Upper lobe of right lung (tissue), 1 donor: ENCODE measurements around the gene SEC22A. TPM values are rescaled to one million over a fixed set of nuclear protein-coding genes. Genes with fewer than 3 reads are reported as not detected.

Experiments
- ATAC-seq: fragments of 200-7000 bp; cut with Tn5 transposase; one replicate; pipeline ENCODE4 v1.9.1; 2020; ENCODE audit warnings: mild to moderate bottlenecking, moderate library complexity
- DNase-seq: peaks from one replicate; pipeline ENCODE4 v3.0.0-alpha.2; 2020
- H3K27ac ChIP-seq: fragments of 200-600 bp; one replicate; pipeline ENCODE4 v1.8.0; 2022
- H3K27me3 ChIP-seq: fragments of 200-600 bp; one replicate; pipeline ENCODE4 v1.8.0; 2022; ENCODE audit warnings: mild to moderate bottlenecking
- H3K36me3 ChIP-seq: fragments of 200-600 bp; one replicate; pipeline ENCODE4 v1.8.0; 2022
- H3K4me1 ChIP-seq: fragments of 200-600 bp; one replicate; pipeline ENCODE4 v1.8.0; 2022
- H3K4me3 ChIP-seq: fragments of 200-600 bp; one replicate; pipeline ENCODE4 v1.8.0; 2022; ENCODE audit warnings: mild to moderate bottlenecking
- H3K9me3 ChIP-seq: fragments of 200-600 bp; one replicate; pipeline ENCODE4 v1.8.0; 2022
- CTCF ChIP-seq: fragments of 200-600 bp; IDR thresholded peaks from one replicate; pipeline ENCODE4 v1.8.0; 2022; ENCODE audit warnings: antibody characterized with exemption
- intact Hi-C: fragments of 100-400 bp; cut with DNase I; formaldehyde crosslinking; loops from one replicate; pipeline ENCODE4 v1.11.0; 2022
- total RNA-seq: library from RNA; stranded (reverse); fragmentation: NEBNext Ultra II Directional; extraction: Animal tissue kit (Norgen Biotek cat#: 25700); gene quantifications from one replicate; pipeline ENCODE4 v1.2.1, GENCODE V29; 2021
- donor health status: DM: no; HTN: yes; CAD: no; lungs with severe emphysema.

The SEC22A gene
- total RNA-seq, 1 donor from 2014 or later = 14.4 TPM

DNA sequence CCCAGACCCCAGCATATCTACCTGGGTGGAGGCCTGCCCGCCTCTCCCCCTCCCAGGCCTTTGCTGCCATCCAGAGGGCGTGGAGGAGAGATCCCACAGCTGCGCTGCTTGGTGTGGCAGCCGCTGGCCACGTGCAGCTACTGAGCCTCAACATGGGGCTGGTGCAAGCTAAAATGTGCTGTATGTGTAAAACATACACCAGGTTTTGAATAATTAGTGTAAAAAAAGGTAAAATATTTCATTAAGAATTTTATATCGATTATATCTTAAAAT, 95.8 kb downstream of the SEC22A start:
- no peak for TF ChIP-seq CTCF
- Histone ChIP-seq H3K4me3 (no peak overlapping the region), H3K9me3 (no peaks in the 10 kb centered on the region), H3K27ac (no peak overlapping the region), H3K27me3 (no peaks in the 10 kb centered on the region), H3K36me3 (no peaks in the 10 kb centered on the region), H3K4me1 (no peaks in the 10 kb centered on the region)
- DNase-seq (no peak), ATAC-seq (no peak)
- intact Hi-C loops = no loop called here

DNA sequence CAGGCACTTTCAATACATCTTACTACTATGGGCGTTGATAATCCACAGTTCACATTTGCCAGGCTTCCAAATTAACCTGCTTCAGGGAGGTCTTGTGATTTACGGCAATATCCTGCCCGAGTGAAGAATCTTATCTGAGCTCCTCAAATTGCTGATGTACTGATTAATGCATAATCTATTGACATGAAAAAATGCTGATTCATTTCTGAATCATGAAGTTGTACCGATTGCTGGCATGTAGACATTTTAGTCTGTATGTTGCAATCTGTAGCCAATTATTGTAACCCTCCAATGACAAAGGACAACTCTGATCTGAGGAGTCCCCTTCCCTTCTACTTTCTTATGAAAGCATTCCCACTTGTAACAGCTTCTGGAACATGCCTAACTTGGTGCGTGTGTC, 97.2 kb downstream of the SEC22A start:
- no peak for ATAC-seq
- TF ChIP-seq CTCF = no peak
- Histone ChIP-seq H3K4me3 (no peak overlapping the region), H3K36me3 (no peaks in the 10 kb centered on the region), H3K9me3 (no peaks in the 10 kb centered on the region), H3K27me3 (no peaks in the 10 kb centered on the region), H3K27ac (no peak overlapping the region), H3K4me1 (no peaks in the 10 kb centered on the region)
- no peak for DNase-seq
- intact Hi-C loops = no loop called here

GRCh38 chr3:123299581-123299980, 97.8 kb downstream of the SEC22A start:
- intact Hi-C loops = no loop called here
- no peak overlapping the region for H3K4me3 ChIP-seq
- H3K9me3 ChIP-seq = no peaks in the 10 kb centered on the region
- no peak overlapping the region for H3K27ac ChIP-seq
- no peaks in the 10 kb centered on the region for H3K27me3 ChIP-seq
- no peak for TF ChIP-seq CTCF
- H3K4me1 ChIP-seq = no peaks in the 10 kb centered on the region
- H3K36me3 ChIP-seq = no peaks in the 10 kb centered on the region
- ATAC-seq (no peak), DNase-seq (peak; percentile 43)

- peak; percentile 58 for DNase-seq
- no peak for ATAC-seq
- intact Hi-C loops = no loop called here
These were observed 98.3 kb downstream of the SEC22A start for GRCh38 chr3:123300056-123300455.

GRCh38 chr3:123300583-123300982, 98.8 kb downstream of the SEC22A start:
- Histone ChIP-seq H3K4me3 (no peak overlapping the region), H3K4me1 (no peaks in the 10 kb centered on the region), H3K27me3 (no peaks in the 10 kb centered on the region), H3K9me3 (no peaks in the 10 kb centered on the region), H3K36me3 (no peaks in the 10 kb centered on the region), H3K27ac (no peak overlapping the region)
- TF ChIP-seq CTCF = no peak
- ATAC-seq (no peak), DNase-seq (no peak)
- intact Hi-C loops = no loop called here

More at GRCh38 chr3:123300056-123300455, 98.3 kb downstream of the SEC22A start:
- Histone ChIP-seq H3K9me3 (no peaks in the 10 kb centered on the region), H3K27ac (no peak overlapping the region), H3K36me3 (no peaks in the 10 kb centered on the region), H3K4me3 (no peak overlapping the region), H3K27me3 (no peaks in the 10 kb centered on the region), H3K4me1 (no peaks in the 10 kb centered on the region)
- no peak for TF ChIP-seq CTCF
